ENCODE measurements around the gene SLC5A8. TPM values are rescaled to one million over a fixed set of nuclear protein-coding genes. Genes with fewer than 3 reads are reported as not detected.

The SLC5A8 gene
- total and polyA plus RNA-seq, 2 experiments from 2014 or later, result 0.10 TPM

GRCh38 chr12:101207086-101207780 is 2.8 kb downstream of the SLC5A8 start:
- no peaks in the 10 kb centered on the region for H3K79me2 ChIP-seq (replicated peaks; ENCODE audit: insufficient read depth)
- no peaks in the 10 kb centered on the region for H3K9me2 ChIP-seq (ENCODE audit: insufficient read depth)
- peaks cover 43% of the 10 kb centered on the region for H3K27me3 ChIP-seq (ENCODE audit: insufficient read depth)
- DNase-seq (ENCODE audit: low spot score) (no peak), ATAC-seq (no peak)
- no peak overlapping the region for H3K4me2 ChIP-seq
- no peak overlapping the region for H3K4me3 Mint-ChIP-seq
- H3K4me1 Mint-ChIP-seq, result peaks cover 18% of the 10 kb centered on the region
- TF ChIP-seq POLR2AphosphoS5 (IDR thresholded peaks at IDR 0.05; ENCODE audit: low read depth) (no peak), EZH2phosphoT487 (IDR thresholded peaks at IDR 0.05; ENCODE audit: unreplicated experiment) (no peak), REST (IDR thresholded peaks at IDR 0.05; ENCODE audit: unreplicated experiment) (no peak)
- no peak overlapping the region for H3K4me3 ChIP-seq
- no peak overlapping the region for H3K27ac Mint-ChIP-seq
- no peaks in the 10 kb centered on the region for H3K36me3 ChIP-seq (ENCODE audit: insufficient read depth)
- no peak overlapping the region for H3K27ac ChIP-seq (ENCODE audit: low read depth)
- no peak overlapping the region for H2AFZ ChIP-seq
- H3K4me1 ChIP-seq (ENCODE audit: insufficient read depth), result no peaks in the 10 kb centered on the region
- no peaks in the 10 kb centered on the region; the same call in 2 of the 3 replicates for H3K36me3 Mint-ChIP-seq (ENCODE audit: low read depth)
- H3K9me3 Mint-ChIP-seq, result no peaks in the 10 kb centered on the region
- H3K27me3 Mint-ChIP-seq (ENCODE audit: insufficient read depth, low read depth, poor library complexity), result peaks cover 25% of the 10 kb centered on the region
- no peaks in the 10 kb centered on the region for H3F3A ChIP-seq (replicated peaks; ENCODE audit: low read depth)
- no peaks in the 10 kb centered on the region for H4K20me1 ChIP-seq (replicated peaks; ENCODE audit: insufficient read depth)

GRCh38 chr12:101204602-101205304 is 5.3 kb downstream of the SLC5A8 start:
- Histone ChIP-seq H3K79me2 (replicated peaks; ENCODE audit: insufficient read depth) (no peaks in the 10 kb centered on the region), H3K27ac (ENCODE audit: low read depth) (no peak overlapping the region), H3K4me1 (ENCODE audit: insufficient read depth) (no peaks in the 10 kb centered on the region), H3K27me3 (ENCODE audit: insufficient read depth) (peaks cover 24% of the 10 kb centered on the region), H2AFZ (no peak overlapping the region), H3K9me2 (ENCODE audit: insufficient read depth) (no peaks in the 10 kb centered on the region), H3K4me3 (no peak overlapping the region), H4K20me1 (replicated peaks; ENCODE audit: insufficient read depth) (no peaks in the 10 kb centered on the region), H3K4me2 (no peak overlapping the region), H3K36me3 (ENCODE audit: insufficient read depth) (no peaks in the 10 kb centered on the region), H3F3A (replicated peaks; ENCODE audit: low read depth) (no peaks in the 10 kb centered on the region)
- no peaks in the 10 kb centered on the region for H3K9me3 Mint-ChIP-seq
- H3K27me3 Mint-ChIP-seq (ENCODE audit: insufficient read depth, low read depth, poor library complexity), result peaks cover 14% of the 10 kb centered on the region
- no peaks in the 10 kb centered on the region; the same call in 2 of the 3 replicates for H3K36me3 Mint-ChIP-seq (ENCODE audit: low read depth)
- peak overlapping the region; percentile 74; the same call in 1 of the 2 replicates for H3K27ac Mint-ChIP-seq
- peaks cover 18% of the 10 kb centered on the region for H3K4me1 Mint-ChIP-seq
- peak; percentile 49 for ATAC-seq
- H3K4me3 Mint-ChIP-seq, result no peak overlapping the region
- peak; percentile 78 for DNase-seq (ENCODE audit: low spot score)
- TF ChIP-seq ZNF462 (CRISPR knock-in tag; IDR thresholded peaks at IDR 0.05) (no peak), JUNB (IDR thresholded peaks at IDR 0.05; ENCODE audit: unreplicated experiment) (no peak), NANOG (IDR thresholded peaks at IDR 0.05; ENCODE audit: borderline replicate concordance) (no peak), REST (IDR thresholded peaks at IDR 0.05; ENCODE audit: unreplicated experiment) (no peak)
